ENCODE data around the gene SEMA5B.
A peak's percentile ranks its signal among the peaks of the same experiment; 100 is the strongest.

The SEMA5B gene

GRCh38 chr3:123026565-123027291, 835 bp downstream of the SEMA5B start:
- DNase-seq = peak; percentile 74

GRCh38 chr3:123025642-123026521, 1.7 kb downstream of the SEMA5B start:
- DNase-seq = peak; percentile 60

- no peak for DNase-seq
Observed at GRCh38 chr3:123024056-123024455, 3.5 kb downstream of the SEMA5B start.

GRCh38 chr3:123021996-123022510, 5.5 kb downstream of the SEMA5B start:
- peak; percentile 37 for DNase-seq

- no peak for DNase-seq
Observed at GRCh38 chr3:123021388-123021787, 6.2 kb downstream of the SEMA5B start.

- no peak for DNase-seq
Observed at GRCh38 chr3:123020709-123021108, 6.9 kb downstream of the SEMA5B start.

- no peak for DNase-seq
Observed at GRCh38 chr3:123019591-123019990, 8.0 kb downstream of the SEMA5B start.

GRCh38 chr3:123019161-123019560, 8.4 kb downstream of the SEMA5B start:
- DNase-seq = no peak

GRCh38 chr3:123018683-123019082, 8.9 kb downstream of the SEMA5B start:
- no peak for DNase-seq

GRCh38 chr3:123015596-123015995, 12.0 kb downstream of the SEMA5B start:
- no peak for DNase-seq

- no peak for DNase-seq
Observed at GRCh38 chr3:123013876-123014275, 13.7 kb downstream of the SEMA5B start.

GRCh38 chr3:123012652-123013051, 14.9 kb downstream of the SEMA5B start:
- no peak for DNase-seq

GRCh38 chr3:123011447-123011846, 16.1 kb downstream of the SEMA5B start:
- no peak for DNase-seq

GRCh38 chr3:123008840-123009239, 18.7 kb downstream of the SEMA5B start:
- no peak for DNase-seq

- no peak for DNase-seq
Observed at GRCh38 chr3:123006609-123007008, 21.0 kb downstream of the SEMA5B start.

GRCh38 chr3:123005291-123005690, 22.3 kb downstream of the SEMA5B start:
- DNase-seq = no peak

- no peak for DNase-seq
Observed at GRCh38 chr3:123004201-123004918, 23.2 kb downstream of the SEMA5B start.

GRCh38 chr3:123002749-123003497, 24.6 kb downstream of the SEMA5B start:
- no peak for DNase-seq

GRCh38 chr3:123002100-123002748, 25.3 kb downstream of the SEMA5B start:
- DNase-seq = no peak

- no peak for DNase-seq
Observed at GRCh38 chr3:122998856-122999255, 28.7 kb downstream of the SEMA5B start.

GRCh38 chr3:122998206-122998605, 29.4 kb downstream of the SEMA5B start:
- DNase-seq = no peak

Measured in right kidney (tissue), 1 donor.